Keratinocyte (primary cell): Measurements from ENCODE around the gene TPRN.

ENCODE experiments used
- EZH2 ChIP-seq: IDR thresholded peaks from one replicate; pipeline ENCODE4 v1.6.1; 2012; ENCODE audit warnings: inconsistent platforms, mild to moderate bottlenecking, low read length, moderate library complexity
- TF ChIP-seq, protein P1 (sequence below), 3 experiments: IDR thresholded peaks in 1 of 3; conservative IDR thresholded peaks in 1 of 3; optimal IDR thresholded peaks in 1 of 3; 2 replicates in 2 of 3; 3 replicates in 1 of 3; pipeline versions ENCODE3 to v1.5.1; 2011; ENCODE audit warnings: low read length in 3 of 3, mild to moderate bottlenecking in 3 of 3, moderate library complexity in 2 of 3, control low read depth in 1 of 3, inconsistent platforms in 1 of 3; ENCODE audit not compliant: insufficient read depth in 2 of 3; ENCODE audit errors: extremely low read depth in 1 of 3

- TF ChIP-seq, protein P1, sequence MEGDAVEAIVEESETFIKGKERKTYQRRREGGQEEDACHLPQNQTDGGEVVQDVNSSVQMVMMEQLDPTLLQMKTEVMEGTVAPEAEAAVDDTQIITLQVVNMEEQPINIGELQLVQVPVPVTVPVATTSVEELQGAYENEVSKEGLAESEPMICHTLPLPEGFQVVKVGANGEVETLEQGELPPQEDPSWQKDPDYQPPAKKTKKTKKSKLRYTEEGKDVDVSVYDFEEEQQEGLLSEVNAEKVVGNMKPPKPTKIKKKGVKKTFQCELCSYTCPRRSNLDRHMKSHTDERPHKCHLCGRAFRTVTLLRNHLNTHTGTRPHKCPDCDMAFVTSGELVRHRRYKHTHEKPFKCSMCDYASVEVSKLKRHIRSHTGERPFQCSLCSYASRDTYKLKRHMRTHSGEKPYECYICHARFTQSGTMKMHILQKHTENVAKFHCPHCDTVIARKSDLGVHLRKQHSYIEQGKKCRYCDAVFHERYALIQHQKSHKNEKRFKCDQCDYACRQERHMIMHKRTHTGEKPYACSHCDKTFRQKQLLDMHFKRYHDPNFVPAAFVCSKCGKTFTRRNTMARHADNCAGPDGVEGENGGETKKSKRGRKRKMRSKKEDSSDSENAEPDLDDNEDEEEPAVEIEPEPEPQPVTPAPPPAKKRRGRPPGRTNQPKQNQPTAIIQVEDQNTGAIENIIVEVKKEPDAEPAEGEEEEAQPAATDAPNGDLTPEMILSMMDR (optimal IDR thresholded peaks at IDR 0.05 in 1 of 3, IDR thresholded peaks at IDR 0.05 in 1 of 3, conservative IDR thresholded peaks at IDR 0.05 in 1 of 3; ENCODE audit: extremely low read depth in 1 of 3, insufficient read depth in 2 of 3, low read length in 3 of 3), result no peak
- TF ChIP-seq EZH2, result no peak
These were observed 47.6 kb downstream of the TPRN start for GRCh38 chr9:137152844-137153405.
